K562 (cell line): ENCODE data around the gene TBC1D5. TPM values are rescaled to one million over a fixed set of nuclear protein-coding genes. Genes with fewer than 3 reads are reported as not detected.

Experiments used
- ATAC-seq: fragments of 200-7000 bp; cut with Tn5 transposase; 3 replicates; pipeline ENCODE4 v1.9.1; 2020; ENCODE audit warnings: moderate library complexity
- BruUV-seq: library from RNA; stranded (reverse); fragments of 400-500 nt; replicated peaks from 2 replicates; lab custom pipeline; 2021; lab: Mats Ljungman, UMichigan
- CTCF ChIA-PET: fragments of 300-600 bp; formaldehyde crosslinking; extraction: SDS; loops from one replicate; lab custom pipeline; 2021; ENCODE audit warnings: low intra/inter-chr PET ratio; lab: Yijun Ruan, JAX
- POLR2A ChIA-PET: fragments of 300-600, 350-650 bp; sonication (Branson Sonifier 250); formaldehyde crosslinking; extraction: SDS; loops from one replicate; lab custom pipeline; 2021; ENCODE audit warnings: antibody characterized with exemption, inconsistent platforms; lab: Yijun Ruan, JAX
- DNase-seq, 4 experiments: peaks; one replicate each; pipeline versions ENCODE4 v3.0.0 to v3.0.0-alpha.2; 2011 to 2018; ENCODE audit warnings: low spot score in 3 of 4, mixed read lengths in 3 of 4; ENCODE audit errors: extremely low read depth in 1 of 4
- FAIRE-seq: peaks from 2 replicates; lab custom pipeline; 2011; peaks lifted over from hg19 to GRCh38; lab: Jason Lieb, UNC
- H2AFZ ChIP-seq: 2 replicates; pipeline ENCODE4 v1.6.0; 2011; ENCODE audit warnings: low read depth, low read length, control low read depth, inconsistent platforms
- H3K27ac ChIP-seq: fragments of 200-600 bp; 3 replicates; pipeline ENCODE4 v1.8.0; 2011; ENCODE audit warnings: low read depth, mild to moderate bottlenecking, control low read depth, inconsistent platforms, low read length, moderate library complexity, mixed read lengths; ENCODE audit errors: extremely low read depth
- H3K27me3 ChIP-seq, 2 experiments: fragments of 300-600 bp in 1 of 2; 2 replicates in 1 of 2; 3 replicates in 1 of 2; pipeline versions ENCODE4 v1.6.0 to v1.8.0; 2011; ENCODE audit warnings: inconsistent platforms in 2 of 2, low read length in 2 of 2, mild to moderate bottlenecking in 1 of 2, mixed read lengths in 1 of 2, moderate library complexity in 1 of 2; ENCODE audit not compliant: control insufficient read depth in 2 of 2, insufficient read depth in 2 of 2
- H3K36me3 ChIP-seq: fragments of 300-600 bp; 3 replicates; pipeline ENCODE4 v1.8.0; 2011; ENCODE audit warnings: mild to moderate bottlenecking, low read length, inconsistent platforms; ENCODE audit not compliant: control insufficient read depth, insufficient read depth
- H3K4me1 ChIP-seq, 2 experiments: fragments of 200-600 bp in 1 of 2; replicated peaks in 1 of 2; 2 replicates in 1 of 2; 3 replicates in 1 of 2; pipeline versions ENCODE4 v1.5.1 to v1.8.0; 2011; ENCODE audit warnings: inconsistent platforms in 2 of 2, low read length in 2 of 2, mild to moderate bottlenecking in 1 of 2, mixed read lengths in 1 of 2, moderate library complexity in 1 of 2; ENCODE audit not compliant: control insufficient read depth in 2 of 2, insufficient read depth in 2 of 2
- H3K4me2 ChIP-seq: 2 replicates; pipeline ENCODE4 v1.6.1; 2011; ENCODE audit warnings: low read length, control low read depth, inconsistent platforms, mixed read lengths; ENCODE audit not compliant: insufficient read depth
- H3K4me3 ChIP-seq: fragments of 200-600 bp; sonication (generic), shearing (Covaris generic); 2 replicates; pipeline ENCODE4 v1.5.1; 2016; ENCODE audit warnings: control low read depth, inconsistent platforms
- H3K79me2 ChIP-seq: fragments of 200-600 bp; 3 replicates; pipeline ENCODE4 v1.8.0; 2011; ENCODE audit warnings: low read length, inconsistent platforms; ENCODE audit not compliant: control insufficient read depth, insufficient read depth
- H3K9ac ChIP-seq, 2 experiments: 2 replicates each; pipeline versions ENCODE4 v1.6.0 to v1.6.1; 2011; ENCODE audit warnings: low read depth in 2 of 2, low read length in 2 of 2, control low read depth in 1 of 2, inconsistent platforms in 1 of 2, mild to moderate bottlenecking in 1 of 2, mixed read lengths in 1 of 2; ENCODE audit not compliant: insufficient read depth in 1 of 2
- H3K9me1 ChIP-seq: one replicate; pipeline ENCODE4 v1.6.0; 2011; ENCODE audit warnings: inconsistent platforms, mild to moderate bottlenecking, low read length, moderate library complexity; ENCODE audit not compliant: control insufficient read depth, insufficient read depth
- H3K9me3 ChIP-seq: replicated peaks from 2 replicates; pipeline ENCODE4 v1.5.1; 2011; ENCODE audit warnings: low read depth, low read length, inconsistent platforms; ENCODE audit not compliant: control insufficient read depth, insufficient read depth
- H4K20me1 ChIP-seq: replicated peaks from 2 replicates; pipeline ENCODE4 v1.6.1; 2011; ENCODE audit warnings: low read length, inconsistent platforms, mixed read lengths; ENCODE audit not compliant: control insufficient read depth, insufficient read depth
- ATF1 ChIP-seq, 2 experiments: fragments of 450-650 bp in 1 of 2; IDR thresholded peaks; 2 replicates each; pipeline ENCODE4 v1.6.1; 2016; ENCODE audit warnings: missing compliant biosample characterization in 1 of 2, missing genetic modification characterization in 1 of 2
- ID3 ChIP-seq, 2 experiments: fragments of 250-450 bp in 1 of 2; fragments of 450-650 bp in 1 of 2; sonication (Bioruptor Pico) in 1 of 2; IDR thresholded peaks; 2 replicates each; pipeline versions ENCODE4 v1.6.1 to v1.8.0; 2016 to 2021; ENCODE audit warnings: mild to moderate bottlenecking in 2 of 2, moderate library complexity in 2 of 2, missing compliant biosample characterization in 1 of 2, missing genetic modification characterization in 1 of 2
- MTA1 ChIP-seq: fragments of 450-650 bp; IDR thresholded peaks from 2 replicates; pipeline ENCODE4 v1.6.1; 2017; ENCODE audit warnings: borderline replicate concordance
- RBM17 ChIP-seq: fragments of 200-400 bp; formaldehyde crosslinking; IDR thresholded peaks from 2 replicates; pipeline ENCODE4 v1.6.1; 2017; ENCODE audit warnings: low read depth, mild to moderate bottlenecking, low read length, borderline replicate concordance
- WGBS: fragments of 100-300 bp; shearing (Covaris generic); methylation state at CpG from one replicate; pipeline ENCODE4 v1.1.6; 2016; ENCODE audit warnings: low coverage, mixed read lengths; ENCODE audit not compliant: insufficient coverage; ENCODE audit errors: missing lambda C conversion rate; 5-methylcytosine and 5-hydroxymethylcytosine counted together
- in situ Hi-C: fragments of 300-500 bp; cut with MboI; formaldehyde crosslinking; loops from 4 replicates; pipeline ENCODE4 v1.15.0; 2018; ENCODE audit warnings: inconsistent platforms, mixed read lengths
- intact Hi-C: fragments of 100-400 bp; cut with micrococcal nuclease; formaldehyde crosslinking; loops from 2 replicates; pipeline ENCODE4 v1.14.2; 2022
- polyA plus RNA-seq, 8 experiments: library from polyadenylated mRNA; depleted of rRNA in 4 of 8; stranded (reverse) in 5 of 8; unstranded in 3 of 8; fragments of >200 nt; fragmentation: Nextera tagmentation in 2 of 8; fragmentation: Illumina TruSeq in 1 of 8; extraction: Ambion mirVana in 2 of 8; extraction: Trizol in 1 of 8; gene quantifications; 2 replicates each; pipeline versions ENCODE4 v1.2.1 to v1.2.3, GENCODE V29; 2011 to 2014; ENCODE audit warnings: inconsistent platforms in 1 of 8, missing spikeins in 1 of 8
- total RNA-seq, 7 experiments: library from RNA; depleted of rRNA in 6 of 7; stranded (reverse); fragments of >200 nt in 6 of 7; fragmentation: Illumina TruSeq in 2 of 7; extraction: Trizol in 2 of 7; gene quantifications; 2 replicates each; pipeline versions ENCODE4 v1.2.1 to v1.2.3, GENCODE V29; 2011 to 2021; ENCODE audit warnings: low replicate concordance in 1 of 7

Gene TBC1D5
- total and polyA plus RNA-seq, 9 of the 15 experiments (the other 6 are each of a cell fraction or from before 2014, with no cell fraction given): 2.9 to 38.1 (median 25.6) TPM

- CTCF ChIA-PET: interaction anchor here (0.6 to 0.7 kb wide), 2 partner anchors 110 to 1217 kb away, joined by 5 read pairs; no protein-coding TSS in a partner anchor
- Histone ChIP-seq H3K27ac (no peak overlapping the region), H3K9me1 (no peaks in the 10 kb centered on the region), H4K20me1 (no peaks in the 10 kb centered on the region), H3K4me1 (no peaks in the 10 kb centered on the region), H3K4me2 (no peak overlapping the region), H3K9ac (no peak overlapping the region), H3K9me3 (no peaks in the 10 kb centered on the region), H3K79me2 (no peaks in the 10 kb centered on the region), H3K36me3 (no peaks in the 10 kb centered on the region), H2AFZ (no peak overlapping the region), H3K4me3 (no peak overlapping the region), H3K27me3 (no peaks in the 10 kb centered on the region)
- no peak for FAIRE-seq
- TF ChIP-seq MTA1 (no peak), ID3 (CRISPR knock-in tag; IDR thresholded peaks at IDR 0.05) (no peak), ID3 (tag; IDR thresholded peaks at IDR 0.05) (no peak), ATF1 (CRISPR knock-in tag; IDR thresholded peaks at IDR 0.05) (no peak), ATF1 (tag; IDR thresholded peaks at IDR 0.05) (no peak), RBM17 (no peak)
- no peak for ATAC-seq
- POLR2A ChIA-PET: interaction anchor here (0.6 kb wide), 1 partner anchor 24 kb away, joined by 3 read pairs; no protein-coding TSS in a partner anchor
- in situ Hi-C loops (no loop called here), intact Hi-C loops (no loop called here)
- WGBS: 67% methylated on average over 9 of the region's 10 CpGs
- BruUV-seq: no TSS peak
- DNase-seq: no peak
These were observed 195.8 kb downstream of the TBC1D5 start for GRCh38 chr3:17546500-17547255.
